Ovary (tissue), 10 donors: ENCODE results near the gene PRKD1. TPM values are rescaled to one million over a fixed set of nuclear protein-coding genes. Genes with fewer than 3 reads are reported as not detected.
A peak's percentile ranks its signal among the peaks of the same experiment; 100 is the strongest.

Experiments used
- DNase-seq, 5 donors: peaks; one replicate each; pipeline ENCODE4 v3.0.0-alpha.2; 2019 to 2020
- H3K27ac ChIP-seq, 2 donors: fragments of 200-600 bp; one replicate each; pipeline versions ENCODE4 v1.5.1 to v1.8.0; 2019 to 2022
- H3K27me3 ChIP-seq: fragments of 200-600 bp; one replicate; pipeline ENCODE4 v1.8.0; 2022
- H3K36me3 ChIP-seq: fragments of 200-600 bp; sonication (generic); one replicate; pipeline ENCODE4 v1.5.1; 2019
- H3K4me1 ChIP-seq: one replicate; pipeline ENCODE4 v1.8.1; 2013; ENCODE audit warnings: mild to moderate bottlenecking, moderate library complexity; ENCODE audit not compliant: insufficient read depth
- H3K4me3 ChIP-seq: fragments of 200-600 bp; sonication (generic); one replicate; pipeline ENCODE4 v1.5.1; 2017
- H3K9me3 ChIP-seq, 2 donors: fragments of 200-600 bp in 1 of 2; sonication (generic) in 1 of 2; one replicate each; pipeline versions ENCODE4 v1.5.1 to v1.8.1; 2013 to 2019; ENCODE audit warnings: mild to moderate bottlenecking in 1 of 2, moderate library complexity in 1 of 2
- CTCF ChIP-seq, 3 donors: fragments of 450-650 bp in 2 of 3; fragments of 200-600 bp in 1 of 3; IDR thresholded peaks; one replicate each; pipeline versions ENCODE4 v1.5.1 to v1.8.0; 2016 to 2022; ENCODE audit warnings: antibody characterized with exemption in 3 of 3, mild to moderate bottlenecking in 1 of 3
- EP300 ChIP-seq: sonication (generic); formaldehyde crosslinking; IDR thresholded peaks from one replicate; pipeline ENCODE4 v1.6.1; 2017; ENCODE audit warnings: antibody characterized with exemption
- POLR2A ChIP-seq: fragments of 450-650 bp; IDR thresholded peaks from one replicate; pipeline ENCODE4 v1.6.1; 2017; ENCODE audit warnings: antibody characterized with exemption, mild to moderate bottlenecking, moderate library complexity
- WGBS, 3 donors: extraction: QIAGEN DNeasy Blood & Tissue Kit in 1 of 3; methylation state at CpG; one replicate each; pipeline versions ENCODE4 v1.1.5 to v1.1.7; 2013 to 2017; 5-methylcytosine and 5-hydroxymethylcytosine counted together
- intact Hi-C, 4 donors: fragments of 100-400 bp; cut with DNase I; formaldehyde crosslinking; loops; one replicate each; pipeline versions ENCODE4 v1.11.0 to v1.15.1; 2022 to 2023
- long read RNA-seq, 3 donors: library from polyadenylated mRNA in 2 of 3; unstranded in 2 of 3; transcript quantifications; one replicate each; pipeline ENCODE4 v2.0.0 and lab custom pipeline, GENCODE V29; 2021 to 2026
- polyA plus RNA-seq, 2 donors: library from polyadenylated mRNA; stranded (reverse); fragments of 200-250 nt in 1 of 2; fragments of 350-450 nt in 1 of 2; fragmentation: Illumina TruSeq in 1 of 2; extraction: RNeasy Lipid Tissue Mini Kit (QIAGEN cat#74804) in 1 of 2; gene quantifications; one replicate each; pipeline ENCODE4 v1.2.3, GENCODE V29; 2013 to 2014
- total RNA-seq, 7 donors: library from RNA; depleted of rRNA in 2 of 7; stranded (reverse); fragments of >200 nt in 2 of 7; fragmentation: NEBNext Ultra II Directional in 3 of 7; extraction: Animal tissue kit (Norgen Biotek cat#: 25700) in 3 of 7; gene quantifications; one replicate each; pipeline versions ENCODE4 v1.1.0 to v1.2.4, GENCODE V29; 2016 to 2023
- donor health status: DM: no; HTN: no; CAD: no; lungs with moderate emphysema.
- donor health status: DM: no; HTN: no; CAD: no.
- donor health status: Bipolar disorder and iron deficiency.
- donor health status: DM: yes; HTN: yes; CAD: no.
- donor health status: DM: no; HTN: no; CAD: no.
- donor health status: DM: yes; HTN: yes; CAD: no.

The PRKD1 gene
- total RNA-seq (10 to 100 TPM; 11.3 to 39.9 (median 22.7) TPM), polyA plus RNA-seq (10 to 100 TPM in 1 of 2 donors, 1 to 10 TPM in 1; 7.7 to 18.8 TPM)
- long read RNA-seq, donor 1, partial matches to known transcripts = 28 of 33 reads
- long read RNA-seq, donor 1, other reads (novel, unspliced or antisense) = 5 of 33 reads
- long read RNA-seq, donor 2, partial matches to known transcripts = 27 of 28 reads
- long read RNA-seq, donor 2, other reads (novel, unspliced or antisense) = 0 of 28 reads
- long read RNA-seq, donor 3, partial matches to known transcripts = 17 of 20 reads
- long read RNA-seq, donor 3, other reads (novel, unspliced or antisense) = 3 of 20 reads

GRCh38 chr14:29927376-29928116 is at the start of gene PRKD1:
Gene PRKD1, minus strand, starts transcription at chr14:29927847.
- Histone ChIP-seq H3K27ac (peak within 1 kb of the TSS; percentile 85 to 86), H3K4me1 (peaks cover 7% of the 10 kb centered on the region), H3K36me3 (no peaks in the 10 kb centered on the region), H3K27me3 (no peaks in the 10 kb centered on the region), H3K4me3 (peak within 1 kb of the TSS; percentile 60), H3K9me3 (no peaks in the 10 kb centered on the region)
- intact Hi-C loops = no loop called here
- peak; percentile 62 to 77 (median 72) for DNase-seq
- no peak for TF ChIP-seq EP300
- no peak for TF ChIP-seq CTCF (IDR thresholded peaks at IDR 0.05)
- TF ChIP-seq POLR2A = no peak
- WGBS, 3 donors = 1 to 3% (median 2%) methylated on average over 37 to 90 of the region's 91 CpGs

- Histone ChIP-seq H3K9me3 (no peaks in the 10 kb centered on the region), H3K27ac (no peak overlapping the region), H3K27me3 (no peaks in the 10 kb centered on the region), H3K4me1 (no peaks in the 10 kb centered on the region), H3K4me3 (no peak overlapping the region), H3K36me3 (no peaks in the 10 kb centered on the region)
- intact Hi-C loops = no loop called here
- TF ChIP-seq CTCF (IDR thresholded peaks at IDR 0.05) (no peak), POLR2A (no peak), EP300 (no peak)
- DNase-seq = no peak
- 95 to 98% (median 96%) methylated on average over 15 of the region's 15 CpGs for WGBS, 3 donors
Measured at GRCh38 chr14:29971101-29971500, 43.5 kb upstream of the PRKD1 start.

- WGBS, 3 donors = 79 to 88% (median 81%) methylated on average over 3 of the region's 3 CpGs
- no peaks in the 10 kb centered on the region for H3K4me1 ChIP-seq
- DNase-seq = no peak
- H3K27me3 ChIP-seq = no peaks in the 10 kb centered on the region
- intact Hi-C loops = no loop called here
- no peak overlapping the region for H3K4me3 ChIP-seq
- TF ChIP-seq EP300 (no peak), CTCF (IDR thresholded peaks at IDR 0.05) (no peak), POLR2A (no peak)
- no peak overlapping the region for H3K27ac ChIP-seq
- H3K36me3 ChIP-seq = no peaks in the 10 kb centered on the region
- H3K9me3 ChIP-seq = no peaks in the 10 kb centered on the region
Measured at GRCh38 chr14:29955087-29955486, 27.4 kb upstream of the PRKD1 start.

- H3K4me3 ChIP-seq = no peak overlapping the region
- 83 to 84% (median 84%) methylated on average over 6 of the region's 6 CpGs for WGBS, 3 donors
- no peaks in the 10 kb centered on the region for H3K9me3 ChIP-seq
- TF ChIP-seq CTCF (IDR thresholded peaks at IDR 0.05) (no peak), POLR2A (no peak), EP300 (no peak)
- H3K27ac ChIP-seq = no peak overlapping the region
- no peaks in the 10 kb centered on the region for H3K27me3 ChIP-seq
- intact Hi-C loops = no loop called here
- H3K36me3 ChIP-seq = no peaks in the 10 kb centered on the region
- DNase-seq = no peak
- no peaks in the 10 kb centered on the region for H3K4me1 ChIP-seq
Measured at GRCh38 chr14:29953501-29953900, 25.9 kb upstream of the PRKD1 start.
